HG03575 (cell line): ENCODE results near the gene SLC26A2.
A peak's percentile ranks its signal among the peaks of the same experiment; 100 is the strongest.

Source experiments
- ATAC-seq: cut with Tn5 transposase; IDR thresholded peaks from one replicate; pipeline ENCODE4 v1.9.1; 2021; ENCODE audit not compliant: unreplicated experiment, insufficient number of reproducible peaks, low FRiP score; ENCODE audit errors: extremely low read depth

Gene SLC26A2

GRCh38 chr5:149960272-149961185 lies at the start of gene SLC26A2:
TSS of gene SLC26A2 (plus strand) at chr5:149960758. CDS start at chr5:149977653, 16,895 bp downstream.
- peak; percentile 88 for ATAC-seq

GRCh38 chr5:149911031-149911430 lies 49.5 kb upstream of the SLC26A2 start:
- no peak for ATAC-seq

GRCh38 chr5:149912226-149912871 lies 48.2 kb upstream of the SLC26A2 start:
- no peak for ATAC-seq

GRCh38 chr5:149913436-149914419 lies 46.8 kb upstream of the SLC26A2 start:
- ATAC-seq: no peak

GRCh38 chr5:149915392-149916260 lies 44.9 kb upstream of the SLC26A2 start:
- ATAC-seq: no peak

GRCh38 chr5:149916334-149917072 lies 44.1 kb upstream of the SLC26A2 start:
- no peak for ATAC-seq

GRCh38 chr5:149917073-149917676 lies 43.4 kb upstream of the SLC26A2 start:
- no peak for ATAC-seq

- ATAC-seq: no peak
Observed at GRCh38 chr5:149921597-149921996, 39.0 kb upstream of the SLC26A2 start.

- no peak for ATAC-seq
Observed at GRCh38 chr5:149922950-149923349, 37.6 kb upstream of the SLC26A2 start.

GRCh38 chr5:149924486-149924885 lies 36.1 kb upstream of the SLC26A2 start:
- ATAC-seq: no peak

- ATAC-seq: no peak
Observed at GRCh38 chr5:149930043-149930748, 30.4 kb upstream of the SLC26A2 start.

- no peak for ATAC-seq
Observed at GRCh38 chr5:149930749-149931574, 29.6 kb upstream of the SLC26A2 start.

GRCh38 chr5:149931992-149932436 lies 28.5 kb upstream of the SLC26A2 start:
- no peak for ATAC-seq

- no peak for ATAC-seq
Observed at GRCh38 chr5:149932445-149933350, 27.9 kb upstream of the SLC26A2 start.

- no peak for ATAC-seq
Observed at GRCh38 chr5:149935431-149935901, 25.1 kb upstream of the SLC26A2 start.
